ENCODE results near the gene NTSR1.

NTSR1 gene

DNA sequence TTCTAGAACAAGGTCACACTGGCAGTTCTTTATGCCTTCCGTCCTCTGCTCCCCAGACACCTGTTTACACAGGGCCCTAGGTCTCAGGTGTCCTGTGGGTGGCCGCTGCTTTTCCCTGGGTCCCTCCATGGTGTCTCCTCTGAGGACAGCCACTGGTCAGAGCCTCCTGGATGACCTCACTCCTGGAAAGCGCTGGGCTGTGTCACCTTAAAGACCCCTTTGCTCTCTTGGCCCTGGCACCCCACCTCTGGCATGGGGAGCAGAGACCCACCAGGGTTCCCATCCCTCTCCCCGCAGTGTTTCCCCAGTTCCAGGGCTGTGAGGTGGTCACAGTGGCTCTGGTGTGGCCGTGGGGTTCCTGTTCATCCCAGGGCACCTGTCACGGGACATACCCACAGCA is 33.9 kb downstream of the NTSR1 start:
- Histone ChIP-seq H3K27me3 (replicated peaks in 2 of 5; ENCODE audit: control insufficient read depth in 4 of 5, insufficient read depth in 5 of 5, low read length in 4 of 5) (no peaks in the 10 kb centered on the region), H3K36me3 (ENCODE audit: control insufficient read depth in 4 of 4, insufficient read depth in 4 of 4, low read length in 3 of 4) (no peaks in the 10 kb centered on the region), H3K9me3 (ENCODE audit: control extremely low read depth in 1 of 5, control insufficient read depth in 4 of 5, insufficient read depth in 2 of 5, low read depth in 1 of 5, low read length in 4 of 5) (no peaks in the 10 kb centered on the region), H3K4me3 (ENCODE audit: control insufficient read depth in 1 of 7, extremely low read depth in 1 of 7, insufficient read depth in 4 of 7, low read depth in 2 of 7, low read length in 6 of 7) (no peak overlapping the region), H3K27ac (ENCODE audit: insufficient read depth in 1 of 2, low read depth in 1 of 2, low read length in 2 of 2, poor library complexity in 1 of 2, severe bottlenecking in 2 of 2) (no peak overlapping the region), H3K4me1 (ENCODE audit: control extremely low read depth in 1 of 4, control insufficient read depth in 4 of 4, insufficient read depth in 4 of 4, low read length in 3 of 4) (peaks cover 0 to 31% (median 26%) of the 10 kb centered on the region in 4 experiments)
- no peak for DNase-seq
- POLR2A ChIA-PET: no interaction called here
- 100% methylated on average over 4 of the region's 6 CpGs for WGBS (ENCODE audit: insufficient coverage)
- CTCF ChIA-PET: no interaction called here

DNA sequence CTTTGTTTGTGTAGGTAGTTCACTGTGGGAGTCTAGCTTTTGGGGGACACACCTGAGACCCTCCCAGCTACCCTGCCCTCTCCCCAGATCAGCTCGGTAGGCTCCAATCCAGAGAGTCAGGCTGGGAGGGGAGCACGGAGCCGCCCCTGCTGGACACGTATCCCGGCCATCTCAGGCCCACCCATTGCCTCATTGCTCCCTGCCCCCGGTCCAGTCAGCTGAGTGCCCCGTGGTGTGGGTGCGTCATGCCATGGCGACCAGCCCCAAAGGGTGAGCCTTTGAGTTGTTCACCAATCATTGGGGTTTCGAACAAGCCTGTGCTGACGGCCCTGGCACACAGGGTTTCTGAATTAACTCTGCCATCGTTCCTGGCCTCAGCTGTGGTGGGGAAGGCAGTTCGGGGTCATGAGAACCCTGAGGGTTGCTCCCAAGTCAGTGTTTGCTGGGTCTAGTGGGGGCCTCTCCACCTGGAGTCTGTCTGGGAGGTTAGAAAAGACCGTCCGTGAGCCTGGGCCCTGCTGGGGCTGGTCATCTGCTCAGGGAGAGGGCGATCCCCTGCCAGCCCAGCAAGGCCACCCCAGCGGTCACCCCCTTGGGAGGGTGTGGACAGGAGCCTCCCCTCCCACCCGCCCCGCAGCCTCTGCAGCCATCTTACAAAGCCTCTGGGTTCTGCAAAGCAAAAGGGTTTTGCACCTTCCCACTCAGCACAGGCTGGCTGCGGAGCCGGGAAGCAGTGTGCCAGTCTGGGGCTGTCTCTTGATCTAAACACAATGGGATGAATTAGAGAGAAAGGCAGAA is 34.5 kb downstream of the NTSR1 start:
- H3K27me3 ChIP-seq (replicated peaks in 2 of 5; ENCODE audit: control insufficient read depth in 4 of 5, insufficient read depth in 5 of 5, low read length in 4 of 5): no peaks in the 10 kb centered on the region
- H3K4me3 ChIP-seq (ENCODE audit: control insufficient read depth in 1 of 7, extremely low read depth in 1 of 7, insufficient read depth in 4 of 7, low read depth in 2 of 7, low read length in 6 of 7): no peak overlapping the region
- peaks cover 0 to 31% (median 26%) of the 10 kb centered on the region in 4 experiments for H3K4me1 ChIP-seq (ENCODE audit: control extremely low read depth in 1 of 4, control insufficient read depth in 4 of 4, insufficient read depth in 4 of 4, low read length in 3 of 4)
- no peak overlapping the region for H3K27ac ChIP-seq (ENCODE audit: insufficient read depth in 1 of 2, low read depth in 1 of 2, low read length in 2 of 2, poor library complexity in 1 of 2, severe bottlenecking in 2 of 2)
- POLR2A ChIA-PET: no interaction called here
- no peaks in the 10 kb centered on the region for H3K36me3 ChIP-seq (ENCODE audit: control insufficient read depth in 4 of 4, insufficient read depth in 4 of 4, low read length in 3 of 4)
- no peaks in the 10 kb centered on the region for H3K9me3 ChIP-seq (ENCODE audit: control extremely low read depth in 1 of 5, control insufficient read depth in 4 of 5, insufficient read depth in 2 of 5, low read depth in 1 of 5, low read length in 4 of 5)
- WGBS (ENCODE audit: insufficient coverage): 95% methylated on average over 20 of the region's 21 CpGs
- no peak for DNase-seq
- CTCF ChIA-PET: no interaction called here

DNA sequence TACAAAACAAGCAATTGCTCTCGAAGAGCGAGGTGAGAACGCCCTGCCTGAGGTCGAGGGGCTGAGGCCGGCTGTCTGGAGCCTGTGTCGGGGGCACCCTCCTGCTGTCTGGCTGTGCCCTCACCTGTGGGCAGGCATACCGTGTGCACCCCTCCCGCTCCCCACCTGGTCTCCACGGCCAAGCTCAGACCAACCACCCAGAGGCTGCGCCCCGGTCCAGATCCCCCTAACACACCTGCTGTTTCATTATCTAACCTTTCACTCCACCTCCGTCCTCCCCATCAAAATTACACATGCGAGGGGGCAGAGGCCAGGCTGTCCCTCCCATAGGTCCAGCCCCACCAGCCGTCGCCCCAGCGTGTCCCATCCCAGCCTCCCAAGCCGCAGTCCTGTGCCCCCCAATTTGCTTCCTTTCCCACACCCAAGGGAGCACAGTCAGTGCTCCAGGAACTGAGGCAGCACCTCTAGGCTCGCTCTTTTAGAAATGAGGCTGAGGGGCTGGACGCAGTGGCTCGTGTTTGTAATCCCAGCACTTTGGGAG is 35.2 kb downstream of the NTSR1 start:
- POLR2A ChIA-PET: no interaction called here
- H3K9me3 ChIP-seq (ENCODE audit: control extremely low read depth in 1 of 5, control insufficient read depth in 4 of 5, insufficient read depth in 2 of 5, low read depth in 1 of 5, low read length in 4 of 5): peaks cover 0 to 2% (median 0%) of the 10 kb centered on the region in 5 experiments
- CTCF ChIA-PET: no interaction called here

GRCh38 chr20:62744741-62745191 is 36.1 kb downstream of the NTSR1 start:
- H3K4me3 ChIP-seq (ENCODE audit: control insufficient read depth in 1 of 7, extremely low read depth in 1 of 7, insufficient read depth in 4 of 7, low read depth in 2 of 7, low read length in 6 of 7): no peak overlapping the region
- H3K36me3 ChIP-seq (ENCODE audit: control insufficient read depth in 4 of 4, insufficient read depth in 4 of 4, low read length in 3 of 4): no peaks in the 10 kb centered on the region
- DNase-seq: no peak
- peaks cover 0 to 23% (median 20%) of the 10 kb centered on the region in 4 experiments for H3K4me1 ChIP-seq (ENCODE audit: control extremely low read depth in 1 of 4, control insufficient read depth in 4 of 4, insufficient read depth in 4 of 4, low read length in 3 of 4)
- POLR2A ChIA-PET: no interaction called here
- H3K27ac ChIP-seq (ENCODE audit: insufficient read depth in 1 of 2, low read depth in 1 of 2, low read length in 2 of 2, poor library complexity in 1 of 2, severe bottlenecking in 2 of 2): no peak overlapping the region
- H3K27me3 ChIP-seq (replicated peaks in 2 of 5; ENCODE audit: control insufficient read depth in 4 of 5, insufficient read depth in 5 of 5, low read length in 4 of 5): no peaks in the 10 kb centered on the region
- WGBS (ENCODE audit: insufficient coverage): 97% methylated on average over 3 of the region's 6 CpGs
- CTCF ChIA-PET: no interaction called here
- H3K9me3 ChIP-seq (ENCODE audit: control extremely low read depth in 1 of 5, control insufficient read depth in 4 of 5, insufficient read depth in 2 of 5, low read depth in 1 of 5, low read length in 4 of 5): peaks cover 0 to 2% (median 0%) of the 10 kb centered on the region in 5 experiments

More for the DNA sequence above, 35.2 kb downstream of the NTSR1 start:
- DNase-seq: no peak
- H3K36me3 ChIP-seq (ENCODE audit: control insufficient read depth in 4 of 4, insufficient read depth in 4 of 4, low read length in 3 of 4): no peaks in the 10 kb centered on the region
- 96% methylated on average over 15 of the region's 20 CpGs for WGBS (ENCODE audit: insufficient coverage)
- H3K27me3 ChIP-seq (replicated peaks in 2 of 5; ENCODE audit: control insufficient read depth in 4 of 5, insufficient read depth in 5 of 5, low read length in 4 of 5): no peaks in the 10 kb centered on the region
- no peak overlapping the region for H3K27ac ChIP-seq (ENCODE audit: insufficient read depth in 1 of 2, low read depth in 1 of 2, low read length in 2 of 2, poor library complexity in 1 of 2, severe bottlenecking in 2 of 2)
- no peak overlapping the region for H3K4me3 ChIP-seq (ENCODE audit: control insufficient read depth in 1 of 7, extremely low read depth in 1 of 7, insufficient read depth in 4 of 7, low read depth in 2 of 7, low read length in 6 of 7)
- peaks cover 0 to 31% (median 26%) of the 10 kb centered on the region in 4 experiments for H3K4me1 ChIP-seq (ENCODE audit: control extremely low read depth in 1 of 4, control insufficient read depth in 4 of 4, insufficient read depth in 4 of 4, low read length in 3 of 4)

GRCh38 chr20:62745279-62745951 is 36.8 kb downstream of the NTSR1 start:
- no peak overlapping the region for H3K27ac ChIP-seq (ENCODE audit: insufficient read depth in 1 of 2, low read depth in 1 of 2, low read length in 2 of 2, poor library complexity in 1 of 2, severe bottlenecking in 2 of 2)
- H3K4me1 ChIP-seq (ENCODE audit: control extremely low read depth in 1 of 4, control insufficient read depth in 4 of 4, insufficient read depth in 4 of 4, low read length in 3 of 4): peaks cover 0 to 18% (median 15%) of the 10 kb centered on the region in 4 experiments
- H3K36me3 ChIP-seq (ENCODE audit: control insufficient read depth in 4 of 4, insufficient read depth in 4 of 4, low read length in 3 of 4): no peaks in the 10 kb centered on the region
- no peak overlapping the region for H3K4me3 ChIP-seq (ENCODE audit: control insufficient read depth in 1 of 7, extremely low read depth in 1 of 7, insufficient read depth in 4 of 7, low read depth in 2 of 7, low read length in 6 of 7)
- CTCF ChIA-PET: no interaction called here
- WGBS (ENCODE audit: insufficient coverage): 95% methylated on average over 11 of the region's 11 CpGs
- no peaks in the 10 kb centered on the region for H3K27me3 ChIP-seq (replicated peaks in 2 of 5; ENCODE audit: control insufficient read depth in 4 of 5, insufficient read depth in 5 of 5, low read length in 4 of 5)
- POLR2A ChIA-PET: no interaction called here
- peaks cover 0 to 2% (median 0%) of the 10 kb centered on the region in 5 experiments for H3K9me3 ChIP-seq (ENCODE audit: control extremely low read depth in 1 of 5, control insufficient read depth in 4 of 5, insufficient read depth in 2 of 5, low read depth in 1 of 5, low read length in 4 of 5)
- no peak for DNase-seq

DNA sequence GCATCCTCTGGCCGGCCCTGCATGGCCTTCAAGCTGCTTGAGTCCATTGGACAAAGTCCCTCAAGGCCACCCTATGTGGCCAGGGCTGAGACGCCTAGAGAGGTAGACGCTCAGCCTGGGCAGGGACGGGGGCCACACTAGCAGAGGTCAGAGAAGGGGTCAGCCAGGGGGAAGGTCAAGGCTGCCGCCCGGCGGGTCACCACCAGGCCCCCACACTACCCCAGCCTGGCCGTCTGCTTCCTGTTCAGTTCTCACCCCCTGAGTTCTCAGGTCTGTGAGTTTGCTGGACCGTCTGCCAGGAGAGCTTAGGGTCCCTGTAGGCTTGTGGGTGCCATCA is 37.3 kb downstream of the NTSR1 start:
- 98% methylated on average over 8 of the region's 9 CpGs for WGBS (ENCODE audit: insufficient coverage)
- H3K27ac ChIP-seq (ENCODE audit: insufficient read depth in 1 of 2, low read depth in 1 of 2, low read length in 2 of 2, poor library complexity in 1 of 2, severe bottlenecking in 2 of 2): no peak overlapping the region
- ChIA-PET POLR2A (no interaction called here), CTCF (no interaction called here)
- peaks cover 0 to 13% (median 10%) of the 10 kb centered on the region in 4 experiments for H3K4me1 ChIP-seq (ENCODE audit: control extremely low read depth in 1 of 4, control insufficient read depth in 4 of 4, insufficient read depth in 4 of 4, low read length in 3 of 4)
- peaks cover 0 to 2% (median 0%) of the 10 kb centered on the region in 5 experiments for H3K9me3 ChIP-seq (ENCODE audit: control extremely low read depth in 1 of 5, control insufficient read depth in 4 of 5, insufficient read depth in 2 of 5, low read depth in 1 of 5, low read length in 4 of 5)
- H3K36me3 ChIP-seq (ENCODE audit: control insufficient read depth in 4 of 4, insufficient read depth in 4 of 4, low read length in 3 of 4): no peaks in the 10 kb centered on the region
- no peak for DNase-seq
- no peak overlapping the region for H3K4me3 ChIP-seq (ENCODE audit: control insufficient read depth in 1 of 7, extremely low read depth in 1 of 7, insufficient read depth in 4 of 7, low read depth in 2 of 7, low read length in 6 of 7)
- no peaks in the 10 kb centered on the region for H3K27me3 ChIP-seq (replicated peaks in 2 of 5; ENCODE audit: control insufficient read depth in 4 of 5, insufficient read depth in 5 of 5, low read length in 4 of 5)

DNA sequence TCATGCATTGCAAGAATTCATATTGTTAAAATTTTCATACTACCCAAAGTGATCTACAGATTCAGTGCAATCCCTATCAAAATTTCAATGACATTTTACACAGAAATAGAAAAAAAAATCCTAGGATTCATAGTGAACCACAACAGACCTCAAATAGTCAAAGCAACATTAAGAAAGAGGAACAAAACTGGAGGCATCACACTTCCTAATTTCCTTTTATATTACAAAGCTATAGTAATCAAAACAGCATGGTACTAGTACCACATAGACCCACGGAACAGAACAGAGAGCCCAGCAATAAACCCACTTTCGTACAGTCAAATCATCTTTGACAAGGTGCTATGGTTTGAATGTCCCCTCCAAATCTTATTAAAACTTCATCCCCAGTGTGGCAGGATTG is 39.7 kb downstream of the NTSR1 start:
- Histone ChIP-seq H3K27me3 (replicated peaks in 2 of 5; ENCODE audit: control insufficient read depth in 4 of 5, insufficient read depth in 5 of 5, low read length in 4 of 5) (no peaks in the 10 kb centered on the region), H3K4me1 (ENCODE audit: control extremely low read depth in 1 of 4, control insufficient read depth in 4 of 4, insufficient read depth in 4 of 4, low read length in 3 of 4) (peaks cover 0 to 11% (median 5%) of the 10 kb centered on the region in 4 experiments), H3K9me3 (ENCODE audit: control extremely low read depth in 1 of 5, control insufficient read depth in 4 of 5, insufficient read depth in 2 of 5, low read depth in 1 of 5, low read length in 4 of 5) (peaks cover 0 to 2% (median 0%) of the 10 kb centered on the region in 5 experiments), H3K36me3 (ENCODE audit: control insufficient read depth in 4 of 4, insufficient read depth in 4 of 4, low read length in 3 of 4) (no peaks in the 10 kb centered on the region), H3K27ac (ENCODE audit: insufficient read depth in 1 of 2, low read depth in 1 of 2, low read length in 2 of 2, poor library complexity in 1 of 2, severe bottlenecking in 2 of 2) (no peak overlapping the region), H3K4me3 (ENCODE audit: control insufficient read depth in 1 of 7, extremely low read depth in 1 of 7, insufficient read depth in 4 of 7, low read depth in 2 of 7, low read length in 6 of 7) (no peak overlapping the region)
- DNase-seq: no peak
- no CpG with 5 or more reads among the region's 2 CpGs for WGBS (ENCODE audit: insufficient coverage)
- CTCF ChIA-PET: interaction anchor here (1.1 kb wide), 1 partner anchor 41 kb away, joined by 5 read pairs; no protein-coding TSS in a partner anchor
- POLR2A ChIA-PET: no interaction called here

Data from common myeloid progenitor, CD34-positive (primary cell).